Stimulated activated CD4-positive, alpha-beta T cell treated with anti-CD3 and anti-CD28 coated beads, Interleukin-4, amount 100 ng/mL, for 4 hours (primary cell): ENCODE measurements around the gene OSBPL6.

Experiments
- DNase-seq, 2 experiments: peaks; one replicate each; pipeline ENCODE4 v3.0.0-alpha.2; 2020

The OSBPL6 gene

DNA sequence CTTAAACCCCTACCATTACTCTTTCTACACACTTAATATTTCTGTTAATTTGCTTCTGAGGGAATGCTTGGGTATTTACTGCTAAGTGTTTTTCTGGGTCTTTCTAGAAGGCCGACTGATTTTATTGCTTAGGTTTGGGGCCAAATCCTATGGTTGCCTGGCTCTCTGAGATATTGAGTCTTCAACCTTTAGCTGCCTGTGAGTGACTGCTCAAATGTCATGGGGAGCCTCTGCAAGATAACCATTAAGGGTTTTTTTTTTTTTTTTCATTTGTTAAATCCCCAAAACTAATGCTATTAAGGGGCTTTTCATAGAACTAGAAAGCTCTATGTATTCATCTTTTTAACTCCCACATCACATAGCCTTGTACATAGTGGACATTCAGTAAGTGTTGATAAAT lies 5.0 kb downstream of the OSBPL6 start:
- DNase-seq, result no peak

- DNase-seq, result no peak
Observed at GRCh38 chr2:178200331-178200730, 6.0 kb downstream of the OSBPL6 start.

DNA sequence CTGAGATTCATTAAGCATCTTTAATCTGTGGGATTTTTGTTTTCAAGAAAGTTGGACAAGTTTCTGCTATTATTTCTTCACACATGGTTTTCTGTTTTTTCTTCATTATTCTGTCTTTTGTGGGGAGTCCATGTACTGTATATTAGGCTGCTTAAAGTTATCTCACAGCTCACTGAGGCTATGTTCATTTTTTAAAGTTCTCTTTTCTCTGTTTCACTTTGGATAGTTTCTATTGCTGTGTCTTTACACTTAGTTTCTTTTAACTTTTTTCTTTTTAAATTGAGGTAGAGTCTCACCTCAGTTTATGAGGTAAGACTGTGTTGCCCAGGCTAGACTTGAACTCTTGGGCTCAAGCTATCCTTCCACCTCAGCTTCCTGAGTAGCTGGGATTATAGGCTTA lies 8.6 kb downstream of the OSBPL6 start:
- no peak for DNase-seq

- no peak for DNase-seq
Observed at GRCh38 chr2:178204977-178205376, 10.7 kb downstream of the OSBPL6 start.

DNA sequence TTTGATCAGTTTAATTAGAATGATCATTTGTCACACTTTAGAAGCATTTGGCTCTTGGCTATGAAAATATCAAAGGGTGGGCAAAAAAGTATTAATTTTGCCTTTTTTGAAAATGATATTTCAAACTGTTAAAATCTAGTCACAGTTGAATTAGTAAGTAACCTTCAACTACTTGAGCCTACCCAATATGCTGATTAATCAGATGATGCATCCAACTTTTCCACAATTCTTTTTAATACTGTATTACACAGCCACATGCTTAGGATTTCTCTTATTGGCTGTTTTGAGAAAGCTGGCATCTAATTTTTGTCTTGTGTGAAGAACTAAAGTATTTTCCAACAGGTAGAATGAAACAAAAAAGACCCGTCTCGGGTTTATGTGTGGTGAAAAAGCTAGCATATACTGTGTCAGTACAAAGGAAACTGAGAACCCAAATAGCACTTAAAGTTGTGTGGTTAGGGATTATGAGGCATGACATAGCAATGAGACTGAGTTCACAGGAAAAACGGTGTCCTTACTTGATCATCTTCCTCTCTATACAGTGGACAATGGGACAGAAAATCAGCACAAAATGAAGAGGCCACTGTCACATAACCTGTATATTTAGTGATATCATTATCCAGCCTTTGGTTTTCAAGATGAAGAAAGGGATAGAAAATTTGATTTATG lies 11.7 kb downstream of the OSBPL6 start:
- DNase-seq, result no peak

GRCh38 chr2:178208336-178208735 lies 14.0 kb downstream of the OSBPL6 start:
- no peak for DNase-seq

GRCh38 chr2:178208817-178209216 lies 14.5 kb downstream of the OSBPL6 start:
- no peak for DNase-seq

- DNase-seq, result no peak
Observed at GRCh38 chr2:178211460-178211859, 17.1 kb downstream of the OSBPL6 start.

DNA sequence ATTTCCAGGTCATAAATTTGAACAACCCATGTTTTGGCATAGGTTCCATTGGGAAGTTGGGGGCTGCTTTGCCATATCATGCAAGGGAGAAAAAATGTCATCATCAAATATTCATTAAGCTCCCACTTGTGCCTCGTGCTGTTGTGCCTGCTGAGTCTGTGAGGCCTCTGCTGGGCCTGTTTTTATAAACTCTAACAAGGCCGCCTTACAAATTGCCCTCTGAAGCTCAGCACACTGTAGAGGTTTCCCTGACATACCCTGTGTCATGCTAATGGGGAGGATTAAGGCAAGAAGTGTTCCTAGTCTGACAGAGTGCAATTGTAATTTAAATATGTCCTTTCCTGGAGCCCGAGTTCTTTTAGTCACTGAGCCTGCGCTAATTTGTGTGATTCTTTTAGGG lies 17.6 kb downstream of the OSBPL6 start:
- DNase-seq, result no peak

- no peak for DNase-seq
Observed at GRCh38 chr2:178213991-178214390, 19.7 kb downstream of the OSBPL6 start.

GRCh38 chr2:178219247-178219646 lies 24.9 kb downstream of the OSBPL6 start:
- no peak for DNase-seq

- no peak for DNase-seq
Observed at GRCh38 chr2:178220814-178221213, 26.5 kb downstream of the OSBPL6 start.

DNA sequence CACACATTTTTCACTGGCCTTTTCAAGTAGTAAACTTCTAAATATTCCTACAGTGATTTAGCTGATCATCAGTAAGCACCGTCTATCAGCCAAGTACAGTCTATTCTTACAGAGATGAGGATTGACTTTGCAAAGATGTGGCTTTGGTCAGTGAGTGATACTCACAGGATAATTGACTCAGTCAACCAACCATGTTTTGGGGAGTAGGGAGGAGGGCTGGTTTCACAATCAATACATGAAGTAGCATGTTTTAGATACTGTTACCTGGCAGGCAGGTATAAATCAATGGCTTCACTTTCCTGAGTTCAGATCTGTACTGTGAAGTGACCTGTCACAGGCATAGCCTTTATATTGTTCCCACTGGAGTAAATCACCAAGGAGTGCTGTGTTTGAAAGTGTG lies 27.2 kb downstream of the OSBPL6 start:
- no peak for DNase-seq

- no peak for DNase-seq
Observed at GRCh38 chr2:178223806-178224205, 29.5 kb downstream of the OSBPL6 start.

DNA sequence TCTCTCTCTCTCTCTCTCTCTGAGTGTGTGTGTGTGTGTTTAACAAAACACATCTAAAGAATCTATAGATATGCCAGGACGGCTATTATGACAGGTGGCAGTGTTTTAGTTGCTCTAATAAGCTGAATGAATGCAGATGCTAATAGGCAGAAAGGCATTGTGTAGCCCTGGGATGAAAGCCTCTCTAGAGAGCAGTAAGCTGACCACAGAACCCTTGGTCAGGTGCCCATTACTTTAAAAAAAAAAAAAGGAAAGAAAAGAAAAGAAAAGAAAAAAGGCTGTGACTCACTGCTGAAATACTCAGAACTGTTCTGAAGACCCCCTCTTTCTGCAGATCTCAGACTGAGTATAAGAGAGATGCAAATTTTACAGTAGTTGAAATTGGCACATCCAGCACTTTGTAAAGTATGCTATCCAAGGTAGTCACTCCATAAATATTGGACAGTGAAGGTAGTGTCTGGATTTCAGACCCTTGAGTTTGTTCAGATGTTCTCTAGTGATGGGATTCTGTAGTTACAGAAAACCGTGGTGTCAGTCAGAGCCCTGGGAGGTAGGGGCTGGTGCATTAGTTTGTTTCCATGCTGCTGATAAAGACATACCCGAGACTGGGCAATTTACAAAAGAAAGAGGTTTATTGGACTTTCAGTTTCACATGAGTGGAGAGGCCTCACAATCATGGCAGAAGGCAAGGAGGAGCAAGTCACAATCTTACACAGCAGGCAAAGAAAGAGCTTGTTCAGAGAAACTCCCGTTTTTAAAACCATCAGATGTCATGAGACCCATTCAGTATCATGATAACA lies 30.9 kb downstream of the OSBPL6 start:
- DNase-seq, result no peak

GRCh38 chr2:178227187-178227586 lies 32.9 kb downstream of the OSBPL6 start:
- no peak for DNase-seq

DNA sequence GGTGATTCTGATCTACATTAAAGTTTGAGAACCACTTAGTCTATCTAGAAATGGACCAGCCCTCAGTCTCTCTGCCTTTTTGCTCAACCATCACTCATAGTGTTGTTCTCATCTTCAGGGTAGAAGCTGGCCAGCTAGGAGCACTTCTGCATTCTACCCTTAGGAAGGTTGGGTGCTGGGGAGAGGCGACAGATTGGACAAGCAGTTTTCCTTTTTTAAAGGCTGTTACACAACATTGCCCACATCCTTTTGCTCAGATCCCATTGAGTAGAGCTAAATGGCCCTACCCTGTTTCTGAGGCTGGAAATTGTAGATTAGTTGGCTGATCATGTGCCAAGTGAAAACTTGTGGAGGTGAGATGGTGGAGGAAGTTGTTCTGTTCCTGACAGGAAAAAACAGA lies 35.6 kb downstream of the OSBPL6 start:
- DNase-seq, result no peak

- DNase-seq, result no peak
Observed at GRCh38 chr2:178230396-178230795, 36.1 kb downstream of the OSBPL6 start.

- DNase-seq, result no peak
Observed at GRCh38 chr2:178233428-178233827, 39.1 kb downstream of the OSBPL6 start.

GRCh38 chr2:178234648-178235047 lies 40.3 kb downstream of the OSBPL6 start:
- DNase-seq, result no peak

DNA sequence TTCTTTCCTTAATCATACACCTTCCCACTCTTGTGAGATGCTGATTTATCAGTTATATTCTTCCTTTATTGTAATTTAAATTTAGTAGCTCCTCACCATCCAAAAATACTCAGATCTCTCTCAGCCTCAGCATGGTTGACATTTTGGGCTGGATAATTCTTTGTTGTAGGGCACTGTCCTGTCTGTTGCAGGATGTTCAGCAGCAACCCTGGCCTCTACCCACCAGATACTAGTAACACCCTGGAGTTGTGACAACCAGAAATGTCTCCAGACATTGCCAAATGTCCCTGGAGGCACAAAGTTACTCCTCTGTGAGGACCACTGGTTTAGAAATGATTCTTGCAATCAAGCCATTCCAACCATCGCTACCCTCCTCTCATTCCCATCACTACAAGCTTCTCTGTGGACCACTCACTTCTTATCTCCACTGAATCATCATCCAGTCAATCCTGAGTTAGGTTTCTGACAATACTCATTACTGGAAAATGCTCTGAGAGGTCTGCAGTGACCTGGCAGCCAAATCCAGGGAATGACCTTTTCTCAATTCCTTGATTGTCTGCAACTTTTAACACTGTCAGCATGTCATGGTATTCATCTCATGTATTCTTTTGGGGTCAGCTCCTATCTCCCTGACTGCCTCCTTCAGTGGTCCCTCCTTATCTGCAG lies 43.3 kb downstream of the OSBPL6 start:
- DNase-seq, result no peak

DNA sequence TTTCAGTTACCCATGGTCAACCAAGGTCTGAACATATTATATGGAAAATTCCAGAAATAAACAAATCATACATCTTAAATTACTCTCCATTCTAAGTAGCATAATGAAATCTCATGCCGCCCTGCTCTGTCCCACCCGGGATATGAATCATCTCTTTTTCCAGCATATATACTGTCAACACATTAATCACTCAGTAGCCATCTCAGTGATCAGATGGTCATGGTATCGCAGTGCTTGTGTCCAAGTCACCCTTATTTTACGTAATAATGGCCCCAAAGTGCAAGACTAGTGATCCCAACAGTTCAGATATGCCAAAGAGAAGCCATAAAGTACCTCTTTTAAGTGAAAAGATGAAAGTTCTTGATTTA lies 43.8 kb downstream of the OSBPL6 start:
- DNase-seq, result no peak

- no peak for DNase-seq
Observed at GRCh38 chr2:178238750-178239149, 44.4 kb downstream of the OSBPL6 start.
